NT2/D1 (cell line): ENCODE data around the gene NRXN3.

Experiments
- SUZ12 ChIP-seq: IDR thresholded peaks from 2 replicates; pipeline ENCODE4 v1.6.1; 2011; ENCODE audit not compliant: insufficient read length, insufficient read depth; ENCODE audit errors: extremely low read depth
- YY1 ChIP-seq: IDR thresholded peaks from 2 replicates; pipeline ENCODE4 v1.6.1; 2011; ENCODE audit not compliant: insufficient read length, insufficient read depth
- ZNF274 ChIP-seq: IDR thresholded peaks from 2 replicates; pipeline ENCODE4 v1.6.1; 2011; ENCODE audit warnings: mild to moderate bottlenecking, low read depth, low read length

DNA sequence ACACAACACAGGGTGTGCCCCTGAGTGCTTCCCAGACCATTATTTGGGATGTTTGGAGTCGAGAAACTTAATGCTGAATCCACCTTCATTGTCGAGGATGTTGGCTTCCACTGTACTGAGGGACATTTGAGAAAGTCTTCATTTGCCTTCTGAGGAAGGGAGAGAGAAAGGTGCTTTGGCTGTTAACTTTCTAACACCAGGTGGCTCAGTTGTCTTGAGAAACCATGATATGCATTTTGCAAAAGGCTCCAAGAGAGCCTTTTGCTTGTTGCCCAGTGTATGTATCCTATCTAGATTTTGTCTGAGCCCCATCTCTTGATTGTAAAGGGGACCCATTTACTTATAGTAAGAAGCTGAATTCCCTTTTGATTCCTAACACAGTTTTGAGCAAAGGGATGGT lies 28.6 kb upstream of the NRXN3 start:
- no peak for TF ChIP-seq YY1
- TF ChIP-seq ZNF274, result no peak
- no peak for TF ChIP-seq SUZ12
